HFF-Myc (cell line): ENCODE data around the gene ACADVL.

Experiments used
- DNase-seq: peaks from one replicate; pipeline ENCODE4 v3.0.0-alpha.2; 2011; ENCODE audit warnings: low read depth; ENCODE audit errors: extremely low read depth
- H3K4me3 ChIP-seq: replicated peaks from 2 replicates; pipeline ENCODE4 v1.5.1; 2011; ENCODE audit warnings: low read depth, mild to moderate bottlenecking, control low read depth, low read length
- CTCF ChIP-seq: IDR thresholded peaks from 2 replicates; pipeline ENCODE4 v1.5.1; 2012; ENCODE audit warnings: mild to moderate bottlenecking, low read depth, low read length, control low read depth; ENCODE audit errors: missing control alignments

Gene ACADVL

GRCh38 chr17:7254511-7254910 is 34.8 kb downstream of the ACADVL start:
- no peak for TF ChIP-seq CTCF
- DNase-seq = no peak
- H3K4me3 ChIP-seq = no peak overlapping the region

- no peak for TF ChIP-seq CTCF
- DNase-seq = no peak
- no peak overlapping the region for H3K4me3 ChIP-seq
Observed at GRCh38 chr17:7256766-7257456, 37.2 kb downstream of the ACADVL start.

- H3K4me3 ChIP-seq = no peak overlapping the region
- DNase-seq = no peak
- TF ChIP-seq CTCF = no peak
Observed at GRCh38 chr17:7258731-7259554, 39.2 kb downstream of the ACADVL start.

- H3K4me3 ChIP-seq = no peak overlapping the region
- TF ChIP-seq CTCF = no peak
- DNase-seq = no peak
Observed at GRCh38 chr17:7259555-7259889, 39.8 kb downstream of the ACADVL start.

- no peak overlapping the region for H3K4me3 ChIP-seq
- no peak for TF ChIP-seq CTCF
Observed at GRCh38 chr17:7260151-7260550, 40.4 kb downstream of the ACADVL start.

GRCh38 chr17:7260651-7261378 is 41.1 kb downstream of the ACADVL start:
- H3K4me3 ChIP-seq = peak overlapping the region; percentile 31
- DNase-seq = no peak
- TF ChIP-seq CTCF = no peak

More at GRCh38 chr17:7260151-7260550, 40.4 kb downstream of the ACADVL start:
- no peak for DNase-seq
